ENCODE measurements around the gene GRIK1.

Gene GRIK1

GRCh38 chr21:29909571-29909970, 30.2 kb downstream of the GRIK1 start:
- no peak for DNase-seq (ENCODE audit: low read depth)

DNA sequence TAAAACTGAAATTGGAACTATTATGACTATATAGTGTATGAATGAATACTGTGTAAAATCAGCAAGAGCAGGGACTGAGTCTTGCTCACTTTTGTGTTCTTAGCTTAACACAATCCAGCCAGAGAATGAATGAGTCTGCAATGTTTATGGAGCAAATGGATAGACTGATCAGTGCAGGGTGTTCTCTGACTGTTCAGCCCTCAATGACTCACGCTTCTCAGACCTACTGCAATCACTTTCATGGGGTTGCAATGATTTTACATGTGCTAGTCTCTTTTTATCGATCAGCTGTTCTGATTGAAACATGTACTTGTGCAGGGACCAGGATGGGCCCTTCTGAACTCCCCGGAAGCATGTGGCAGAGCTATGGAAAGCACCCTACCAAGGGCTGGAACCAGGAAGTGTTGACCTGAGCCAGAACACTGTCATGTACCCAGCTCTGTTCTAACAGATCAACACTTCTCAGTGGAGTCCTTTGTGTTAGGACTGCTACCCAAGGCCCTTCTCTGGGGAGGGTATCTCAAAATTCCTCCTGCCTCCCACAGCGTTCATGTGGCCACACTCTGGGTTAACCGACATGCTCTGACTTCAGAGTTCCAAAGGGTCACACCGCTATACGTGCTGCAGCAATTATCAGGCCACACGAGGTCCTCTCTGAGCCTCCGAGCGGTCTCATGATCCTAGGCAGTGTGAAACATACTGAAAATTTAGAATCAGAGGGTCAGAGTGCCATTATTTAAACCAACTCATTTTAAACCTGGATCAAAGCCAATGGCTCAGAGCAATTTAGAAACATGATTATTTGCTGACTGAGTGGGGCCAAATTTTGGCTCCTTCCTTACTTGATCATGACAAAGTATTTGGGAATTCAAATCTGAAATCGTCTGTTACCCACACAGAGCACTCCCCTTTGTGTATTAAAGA, 35.2 kb downstream of the GRIK1 start:
- no peak for DNase-seq (ENCODE audit: low read depth)

DNA sequence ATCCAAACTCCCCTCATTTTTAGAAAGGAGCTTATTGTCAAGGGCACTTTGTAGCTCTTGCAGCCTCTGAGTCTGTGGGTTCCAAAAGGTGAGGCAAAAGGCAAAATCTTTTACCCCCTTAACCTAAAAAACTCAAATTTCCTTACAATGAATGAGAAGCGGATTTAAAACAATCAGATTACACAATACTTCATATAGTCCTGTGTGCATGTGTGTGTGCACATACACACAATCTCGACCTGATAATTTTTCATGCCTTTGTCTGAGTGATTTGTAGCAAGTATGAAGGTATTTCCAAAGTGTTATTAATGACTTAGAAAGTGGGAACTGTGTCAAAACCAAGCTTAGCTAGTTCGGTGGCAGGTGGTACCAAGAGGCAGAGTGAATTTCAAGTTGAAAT, 42.9 kb downstream of the GRIK1 start:
- no peak for DNase-seq (ENCODE audit: low read depth)

GRCh38 chr21:29893687-29894086, 46.1 kb downstream of the GRIK1 start:
- no peak for DNase-seq (ENCODE audit: low read depth)

GRCh38 chr21:29892379-29892778, 47.4 kb downstream of the GRIK1 start:
- no peak for DNase-seq (ENCODE audit: low read depth)

- no peak for DNase-seq (ENCODE audit: low read depth)
Observed at GRCh38 chr21:29888437-29888836, 51.4 kb downstream of the GRIK1 start.

DNA sequence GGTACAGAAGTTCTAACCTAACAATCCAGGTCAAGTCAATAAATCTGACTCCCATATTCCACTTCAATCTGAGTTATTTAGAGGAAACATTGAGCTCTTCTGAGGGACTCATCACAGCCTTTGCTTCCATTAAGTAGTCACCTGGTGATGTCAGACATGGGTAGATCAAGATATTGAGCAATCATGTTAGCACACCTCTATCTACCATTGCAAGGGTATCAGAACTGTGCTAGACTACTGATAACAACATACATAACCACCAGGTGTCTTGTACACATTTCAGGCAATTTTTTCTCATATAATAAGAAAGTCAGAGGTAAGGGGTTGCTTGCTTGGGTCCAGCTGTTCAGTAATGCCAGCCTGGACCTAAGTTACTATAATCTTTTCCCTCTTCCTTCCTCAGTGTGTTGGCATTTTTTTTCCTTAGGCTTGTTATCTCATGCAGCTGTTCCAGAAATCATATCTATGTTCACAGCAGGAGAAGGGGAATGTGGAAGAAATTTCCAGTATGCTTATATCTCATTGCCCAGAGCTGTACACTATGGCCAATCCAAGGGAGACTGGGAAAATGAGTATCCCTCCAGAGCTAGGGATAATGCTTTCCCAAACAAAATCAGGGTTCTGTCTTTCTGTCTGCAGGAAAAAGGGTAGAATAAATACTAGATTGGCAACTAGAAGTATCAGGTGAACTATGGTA, 52.3 kb downstream of the GRIK1 start:
- DNase-seq (ENCODE audit: low read depth) = no peak

DNA sequence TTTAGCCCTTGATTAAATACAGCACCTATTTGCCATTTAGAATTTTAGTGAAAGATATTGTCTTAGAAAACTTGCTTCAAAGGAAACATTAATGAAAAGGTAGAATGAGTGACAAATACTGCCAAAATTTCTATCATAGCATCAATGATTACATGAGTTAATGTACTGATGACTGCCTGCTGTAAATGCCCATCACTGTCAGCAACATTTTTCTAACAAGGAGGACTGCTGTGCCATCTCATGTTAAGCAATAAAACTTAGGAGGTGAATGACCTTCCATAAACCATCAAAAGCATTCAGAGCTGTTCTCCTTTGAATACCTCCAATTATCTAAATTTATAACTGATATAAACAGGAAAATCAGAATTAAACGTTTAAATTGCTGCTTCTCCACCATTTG, 54.3 kb downstream of the GRIK1 start:
- no peak for DNase-seq (ENCODE audit: low read depth)

DNA sequence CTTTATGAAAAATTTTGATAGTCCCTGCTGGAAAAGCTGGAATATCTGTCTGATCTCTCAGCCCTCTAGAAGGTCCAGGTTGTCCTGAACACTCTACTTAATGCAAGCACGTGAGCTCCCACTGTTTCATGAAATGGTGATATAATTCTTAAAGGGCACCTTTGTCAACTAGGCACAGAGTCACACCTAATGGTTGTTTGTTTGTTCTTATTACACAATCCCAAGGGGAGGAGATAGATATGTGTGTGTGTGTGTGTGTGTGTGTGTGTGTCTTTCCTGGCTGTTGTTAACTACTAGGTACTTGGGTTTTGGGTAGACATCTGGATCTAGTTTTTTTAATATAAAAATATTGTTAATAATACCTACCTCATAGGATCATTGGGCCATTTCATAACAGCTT, 63.9 kb downstream of the GRIK1 start:
- no peak for DNase-seq (ENCODE audit: low read depth)

- no peak for DNase-seq (ENCODE audit: low read depth)
Observed at GRCh38 chr21:29875036-29875716, 64.6 kb downstream of the GRIK1 start.

DNA sequence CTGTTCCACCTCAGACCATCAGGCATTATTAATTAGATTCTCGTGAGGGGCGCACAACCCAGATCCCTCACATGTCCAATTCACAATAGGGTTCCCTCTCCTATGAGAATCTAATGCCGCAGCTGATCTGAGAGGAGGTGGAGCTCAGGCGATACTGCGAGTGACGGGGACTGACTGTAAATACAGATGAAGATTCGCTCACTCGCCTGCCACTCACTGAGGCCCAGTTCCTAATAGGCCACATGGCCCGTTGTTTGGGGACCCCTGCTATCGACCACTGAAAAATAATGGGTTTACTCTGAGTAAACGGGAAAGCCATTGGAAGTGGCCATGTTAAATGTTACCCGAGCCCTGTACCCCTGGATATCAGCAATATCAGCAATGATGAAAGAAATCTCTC, 65.9 kb downstream of the GRIK1 start:
- DNase-seq (ENCODE audit: low read depth) = no peak

DNA sequence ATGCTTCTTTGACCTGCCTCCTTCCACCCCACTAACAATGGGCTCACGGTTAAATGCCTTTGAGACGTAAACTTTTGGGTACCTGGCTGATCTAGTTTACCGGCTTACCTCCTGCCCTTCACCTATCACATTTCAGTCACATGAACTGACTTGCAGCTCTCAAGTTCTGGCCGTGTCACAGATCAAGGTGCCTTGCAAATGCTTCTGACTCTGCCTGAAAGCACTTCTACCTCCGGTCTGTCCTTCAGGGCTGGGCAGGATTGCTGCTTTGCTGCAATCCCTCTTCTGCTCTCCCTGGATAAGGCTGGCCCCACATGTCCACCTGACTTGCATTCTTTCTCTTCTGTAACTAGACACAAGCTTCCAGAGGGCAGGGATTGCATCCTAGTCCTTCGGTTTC, 69.0 kb downstream of the GRIK1 start:
- DNase-seq (ENCODE audit: low read depth) = no peak

GRCh38 chr21:29867796-29868195, 72.0 kb downstream of the GRIK1 start:
- DNase-seq (ENCODE audit: low read depth) = no peak

- no peak for DNase-seq (ENCODE audit: low read depth)
Observed at GRCh38 chr21:29860346-29860745, 79.5 kb downstream of the GRIK1 start.

DNA sequence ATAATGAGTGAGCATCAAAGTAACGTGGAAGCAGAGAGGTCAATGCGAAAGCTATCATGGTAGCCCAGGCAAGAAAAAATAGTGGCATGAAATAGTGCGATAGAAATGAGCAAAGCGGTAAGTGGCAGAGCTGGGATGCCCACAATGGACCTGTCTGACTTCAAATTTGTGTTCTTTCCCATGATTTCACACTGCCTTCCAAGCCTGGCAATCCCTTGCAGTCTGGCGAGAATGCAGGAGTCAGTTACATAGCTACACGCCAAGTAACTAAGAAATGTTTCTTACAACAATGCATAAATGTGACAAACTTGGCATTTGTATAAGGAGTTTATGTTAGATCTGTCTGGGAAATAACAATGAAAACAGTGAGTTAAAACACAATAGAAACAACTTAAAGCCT, 82.6 kb downstream of the GRIK1 start:
- DNase-seq (ENCODE audit: low read depth) = no peak

GRCh38 chr21:29854795-29855194, 85.0 kb downstream of the GRIK1 start:
- no peak for DNase-seq (ENCODE audit: low read depth)

- no peak for DNase-seq (ENCODE audit: low read depth)
Observed at GRCh38 chr21:29851611-29852010, 88.2 kb downstream of the GRIK1 start.

GRCh38 chr21:29849735-29850176, 90.0 kb downstream of the GRIK1 start:
- no peak for DNase-seq (ENCODE audit: low read depth)

- no peak for DNase-seq (ENCODE audit: low read depth)
Observed at GRCh38 chr21:29843804-29844203, 96.0 kb downstream of the GRIK1 start.

DNA sequence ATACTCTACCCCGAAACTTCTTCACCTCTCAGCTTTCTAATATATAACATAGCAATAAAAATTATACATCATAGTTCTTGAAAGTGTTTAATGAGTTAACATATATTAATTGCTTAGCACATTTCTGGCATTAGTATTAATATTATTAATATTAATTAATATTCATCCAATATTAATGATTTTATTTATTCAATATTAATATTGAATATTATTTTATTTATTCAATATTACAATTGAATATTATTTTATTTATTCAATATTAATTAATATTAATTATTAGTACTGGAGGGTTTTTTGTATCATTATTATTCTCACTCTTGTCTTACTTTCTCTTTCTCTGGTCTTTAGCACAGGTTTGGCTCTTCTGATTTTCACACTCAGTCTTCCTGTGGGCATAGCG, 105.2 kb downstream of the GRIK1 start:
- DNase-seq (ENCODE audit: low read depth) = no peak

- DNase-seq (ENCODE audit: low read depth) = no peak
Observed at GRCh38 chr21:29832217-29832616, 107.6 kb downstream of the GRIK1 start.

- DNase-seq (ENCODE audit: low read depth) = no peak
Observed at GRCh38 chr21:29829564-29830275, 110.1 kb downstream of the GRIK1 start.

Measured in activated T-helper 9 cell treated with anti-CD3 and anti-CD28 coated beads, Interleukin-2, amount 50 U/mL, for 16 hours (primary cell).